Osteoblast (primary cell): Measurements from ENCODE around the gene RNASEH2B. TPM values are rescaled to one million over a fixed set of nuclear protein-coding genes. Genes with fewer than 3 reads are reported as not detected.

ENCODE experiments used
- DNase-seq: peaks from one replicate; pipeline ENCODE4 v3.0.0; 2011; ENCODE audit warnings: low spot score, mixed read lengths; ENCODE audit not compliant: insufficient read length; ENCODE audit errors: missing footprints
- H2AFZ ChIP-seq: 2 replicates; pipeline ENCODE4 v1.6.0; 2011; ENCODE audit warnings: mild to moderate bottlenecking, low read length
- H3K27ac ChIP-seq: 2 replicates; pipeline ENCODE4 v1.5.1; 2011; ENCODE audit warnings: mild to moderate bottlenecking, low read depth, low read length, moderate library complexity
- H3K27me3 ChIP-seq: 2 replicates; pipeline ENCODE4 v1.6.0; 2012; ENCODE audit warnings: mild to moderate bottlenecking, control low read depth, inconsistent platforms, low read length, moderate library complexity; ENCODE audit not compliant: insufficient read depth
- H3K36me3 ChIP-seq: 2 replicates; pipeline ENCODE4 v1.5.1; 2011; ENCODE audit warnings: mild to moderate bottlenecking, low read length, control low read depth, moderate library complexity; ENCODE audit not compliant: insufficient read depth
- H3K4me1 ChIP-seq: 2 replicates; pipeline ENCODE4 v1.5.1; 2011; ENCODE audit warnings: mild to moderate bottlenecking, low read length, control low read depth, moderate library complexity; ENCODE audit not compliant: insufficient read depth
- H3K4me2 ChIP-seq: 2 replicates; pipeline ENCODE4 v1.6.0; 2011; ENCODE audit warnings: mild to moderate bottlenecking, low read length; ENCODE audit not compliant: insufficient read depth
- H3K4me3 ChIP-seq: fragments of 200-600 bp; sonication (generic); 3 replicates; pipeline ENCODE4 v1.5.1; 2012; ENCODE audit warnings: mild to moderate bottlenecking, low read length, inconsistent platforms; ENCODE audit not compliant: insufficient read depth
- H3K79me2 ChIP-seq: 2 replicates; pipeline ENCODE4 v1.6.0; 2012; ENCODE audit warnings: mild to moderate bottlenecking, low read length, control low read depth, inconsistent platforms; ENCODE audit not compliant: insufficient read depth
- H3K9me3 ChIP-seq: 2 replicates; pipeline ENCODE4 v1.5.1; 2011; ENCODE audit warnings: low read depth, low read length, control low read depth
- H4K20me1 ChIP-seq: 2 replicates; pipeline ENCODE4 v1.6.0; 2012; ENCODE audit warnings: mild to moderate bottlenecking, low read length, control low read depth; ENCODE audit not compliant: insufficient read depth
- CTCF ChIP-seq: IDR thresholded peaks from 2 replicates; pipeline ENCODE4 v1.5.1; 2011; ENCODE audit warnings: mild to moderate bottlenecking, low read depth, low read length, moderate library complexity; ENCODE audit errors: extremely low read depth
- total RNA-seq: library from RNA; depleted of rRNA; stranded (reverse); fragments of >200 nt; gene quantifications from 2 replicates; pipeline ENCODE4 v1.2.3, GENCODE V29; 2012

The RNASEH2B gene
- total RNA-seq, 1 donor = 47.4 TPM

GRCh38 chr13:50950849-50951248 is 41.3 kb downstream of the RNASEH2B start:
- no peak overlapping the region for H2AFZ ChIP-seq
- no peaks in the 10 kb centered on the region for H3K27me3 ChIP-seq
- peaks cover 12% of the 10 kb centered on the region for H3K36me3 ChIP-seq
- no peak for TF ChIP-seq CTCF
- no peaks in the 10 kb centered on the region for H3K9me3 ChIP-seq
- no peak for DNase-seq
- no peaks in the 10 kb centered on the region for H4K20me1 ChIP-seq
- H3K4me3 ChIP-seq = no peak overlapping the region
- H3K79me2 ChIP-seq = no peaks in the 10 kb centered on the region
- no peak overlapping the region for H3K4me2 ChIP-seq
- no peak overlapping the region for H3K27ac ChIP-seq
- H3K4me1 ChIP-seq = peaks cover 14% of the 10 kb centered on the region

GRCh38 chr13:50951366-50951765 is 41.8 kb downstream of the RNASEH2B start:
- no peak overlapping the region for H3K4me2 ChIP-seq
- H3K27me3 ChIP-seq = no peaks in the 10 kb centered on the region
- H4K20me1 ChIP-seq = no peaks in the 10 kb centered on the region
- peaks cover 12% of the 10 kb centered on the region for H3K36me3 ChIP-seq
- no peak for DNase-seq
- H3K4me1 ChIP-seq = peaks cover 13% of the 10 kb centered on the region
- no peak for TF ChIP-seq CTCF
- H3K27ac ChIP-seq = no peak overlapping the region
- no peak overlapping the region for H3K4me3 ChIP-seq
- no peaks in the 10 kb centered on the region for H3K9me3 ChIP-seq
- no peak overlapping the region for H2AFZ ChIP-seq
- no peaks in the 10 kb centered on the region for H3K79me2 ChIP-seq

DNA sequence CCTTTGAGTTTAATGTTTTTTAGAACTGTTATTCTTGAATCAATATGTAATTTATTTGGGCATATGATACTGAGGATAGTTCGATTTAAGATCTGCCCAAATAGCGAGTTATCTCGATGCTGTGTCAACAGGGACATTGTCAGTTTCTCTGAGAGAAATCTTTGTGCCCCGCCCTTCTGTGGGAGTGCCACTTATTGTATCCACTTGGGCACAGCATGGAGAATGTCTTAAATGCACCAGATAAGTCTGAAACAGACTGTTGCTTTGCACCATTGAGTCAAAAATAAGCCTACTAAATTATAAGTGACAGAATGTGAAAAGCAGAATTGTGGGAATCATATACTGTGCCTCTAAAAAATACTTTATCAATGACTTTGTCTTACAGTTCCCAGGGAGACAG is 45.6 kb downstream of the RNASEH2B start:
- H3K79me2 ChIP-seq = no peaks in the 10 kb centered on the region
- TF ChIP-seq CTCF = no peak

GRCh38 chr13:50955798-50956197 is 46.2 kb downstream of the RNASEH2B start:
- Histone ChIP-seq H3K79me2 (no peaks in the 10 kb centered on the region), H4K20me1 (no peaks in the 10 kb centered on the region), H3K4me2 (no peak overlapping the region), H3K36me3 (peaks cover 4% of the 10 kb centered on the region), H3K9me3 (no peaks in the 10 kb centered on the region), H2AFZ (no peak overlapping the region), H3K4me1 (no peaks in the 10 kb centered on the region), H3K27me3 (no peaks in the 10 kb centered on the region), H3K4me3 (no peak overlapping the region), H3K27ac (no peak overlapping the region)
- DNase-seq = no peak
- no peak for TF ChIP-seq CTCF

More for the DNA sequence above, 45.6 kb downstream of the RNASEH2B start:
- Histone ChIP-seq H3K9me3 (no peaks in the 10 kb centered on the region), H3K4me1 (no peaks in the 10 kb centered on the region), H2AFZ (no peak overlapping the region), H3K4me2 (no peak overlapping the region), H3K27me3 (no peaks in the 10 kb centered on the region), H3K36me3 (peaks cover 6% of the 10 kb centered on the region), H3K27ac (no peak overlapping the region), H3K4me3 (no peak overlapping the region), H4K20me1 (no peaks in the 10 kb centered on the region)
- no peak for DNase-seq
